GM12878 (cell line): ENCODE measurements around the gene TRPT1. TPM values are rescaled to one million over a fixed set of nuclear protein-coding genes. Genes with fewer than 3 reads are reported as not detected.

ENCODE experiments used
- BHLHE40 ChIP-seq, 2 experiments: fragments of 450-650 bp in 1 of 2; IDR thresholded peaks; 2 replicates each; pipeline ENCODE4 v1.6.1; 2011 to 2017; ENCODE audit warnings: low read depth in 2 of 2, borderline replicate concordance in 1 of 2, improper control_type of control experiment in 1 of 2, low read length in 1 of 2, mild to moderate bottlenecking in 1 of 2
- BMI1 ChIP-seq: fragments of 450-650 bp; IDR thresholded peaks from 2 replicates; pipeline ENCODE4 v1.6.1; 2016; ENCODE audit warnings: mild to moderate bottlenecking, moderate library complexity, borderline replicate concordance
- E4F1 ChIP-seq: fragments of 450-650 bp; IDR thresholded peaks from 2 replicates; pipeline ENCODE4 v1.6.1; 2018; ENCODE audit warnings: borderline replicate concordance, mild to moderate bottlenecking; ENCODE audit not compliant: partially characterized antibody
- EED ChIP-seq: sonication (generic); IDR thresholded peaks from 2 replicates; pipeline ENCODE4 v1.6.1; 2016; ENCODE audit warnings: antibody characterized with exemption, low read depth
- GABPA ChIP-seq: IDR thresholded peaks from 2 replicates; pipeline ENCODE4 v1.6.1; 2014; ENCODE audit warnings: antibody characterized with exemption, low read depth, mild to moderate bottlenecking, inconsistent platforms
- GATAD2B ChIP-seq: fragments of 450-650 bp; conservative IDR thresholded peaks from 2 replicates; pipeline ENCODE4 v1.6.1; 2017; ENCODE audit warnings: low read depth, mild to moderate bottlenecking, moderate library complexity
- NFYB ChIP-seq: IDR thresholded peaks from 2 replicates; pipeline ENCODE4 v1.6.1; 2011; ENCODE audit warnings: low read depth, mild to moderate bottlenecking, low read length, improper control_type of control experiment, moderate library complexity; ENCODE audit not compliant: insufficient read depth
- NKRF ChIP-seq: fragments of 450-650 bp; conservative IDR thresholded peaks from 2 replicates; pipeline ENCODE4 v1.6.1; 2017; ENCODE audit warnings: mild to moderate bottlenecking, moderate library complexity
- POLR2AphosphoS5 ChIP-seq: IDR thresholded peaks from 2 replicates; pipeline ENCODE4 v1.6.1; 2011; ENCODE audit warnings: mild to moderate bottlenecking, low read length, inconsistent platforms
- REST ChIP-seq: IDR thresholded peaks from 2 replicates; pipeline ENCODE4 v1.6.1; 2012; ENCODE audit warnings: mild to moderate bottlenecking, low read depth, low read length
- TCF3 ChIP-seq: IDR thresholded peaks from 2 replicates; pipeline ENCODE4 v1.6.1; 2012; ENCODE audit warnings: low read depth, mild to moderate bottlenecking, low read length, borderline replicate concordance; ENCODE audit not compliant: insufficient read depth
- ZBTB40 ChIP-seq: fragments of 450-650 bp; IDR thresholded peaks from 2 replicates; pipeline ENCODE4 v1.6.1; 2016; ENCODE audit warnings: mild to moderate bottlenecking, moderate library complexity, borderline replicate concordance
- polyA plus RNA-seq, 11 experiments: library from polyadenylated mRNA; depleted of rRNA in 4 of 11; unstranded in 6 of 11; stranded (reverse) in 5 of 11; fragments of >200 nt; fragmentation: Nextera tagmentation in 4 of 11; fragmentation: Illumina TruSeq in 1 of 11; extraction: Ambion mirVana in 4 of 11; extraction: Trizol in 1 of 11; gene quantifications; 1 replicate in 1 of 11; 2 replicates in 10 of 11; pipeline versions ENCODE4 v1.2.1 to v1.2.3, GENCODE V29; 2011 to 2016; ENCODE audit warnings: inconsistent platforms in 2 of 11, missing spikeins in 2 of 11, low read depth in 1 of 11
- total RNA-seq, 4 experiments: library from RNA; depleted of rRNA in 3 of 4; stranded (reverse); fragments of >200 nt in 3 of 4; fragmentation: Illumina TruSeq in 1 of 4; extraction: Trizol in 1 of 4; gene quantifications; 2 replicates each; pipeline versions ENCODE4 v1.2.1 to v1.2.3, GENCODE V29; 2013 to 2021

Gene TRPT1
- total and polyA plus RNA-seq, 10 of the 15 experiments (the other 5 are each of a cell fraction or from before 2014, with no cell fraction given), result 7.1 to 63.0 (median 31.4) TPM

GRCh38 chr11:64225608-64226506 is at the start of gene TRPT1, which contains the start of gene NUDT22 (continued):
- TF ChIP-seq NKRF (peak; percentile 64; the same call in 1 of the 2 replicates), POLR2AphosphoS5 (peak; percentile 74), ZBTB40 (peak; percentile 73; the same call in 1 of the 2 replicates), GATAD2B (0 out of 2 replicates have a peak, but pooled peaks have one; percentile 38), REST (no peak), EED (peak; percentile 43; the same call in 1 of the 2 replicates), BMI1 (no peak), E4F1 (peak; percentile 14), BHLHE40 (IDR thresholded peaks at IDR 0.05; ENCODE audit: borderline replicate concordance in 1 of 2, low read depth in 2 of 2, low read length in 1 of 2) (peak; percentile 9 to 76; a peak in 2 of 4 replicates), NFYB (peak; percentile 64; the same call in 1 of the 2 replicates), GABPA (peak; percentile 81), TCF3 (no peak)
